Measurements from ENCODE around the gene RNF19B.

The RNF19B gene

DNA sequence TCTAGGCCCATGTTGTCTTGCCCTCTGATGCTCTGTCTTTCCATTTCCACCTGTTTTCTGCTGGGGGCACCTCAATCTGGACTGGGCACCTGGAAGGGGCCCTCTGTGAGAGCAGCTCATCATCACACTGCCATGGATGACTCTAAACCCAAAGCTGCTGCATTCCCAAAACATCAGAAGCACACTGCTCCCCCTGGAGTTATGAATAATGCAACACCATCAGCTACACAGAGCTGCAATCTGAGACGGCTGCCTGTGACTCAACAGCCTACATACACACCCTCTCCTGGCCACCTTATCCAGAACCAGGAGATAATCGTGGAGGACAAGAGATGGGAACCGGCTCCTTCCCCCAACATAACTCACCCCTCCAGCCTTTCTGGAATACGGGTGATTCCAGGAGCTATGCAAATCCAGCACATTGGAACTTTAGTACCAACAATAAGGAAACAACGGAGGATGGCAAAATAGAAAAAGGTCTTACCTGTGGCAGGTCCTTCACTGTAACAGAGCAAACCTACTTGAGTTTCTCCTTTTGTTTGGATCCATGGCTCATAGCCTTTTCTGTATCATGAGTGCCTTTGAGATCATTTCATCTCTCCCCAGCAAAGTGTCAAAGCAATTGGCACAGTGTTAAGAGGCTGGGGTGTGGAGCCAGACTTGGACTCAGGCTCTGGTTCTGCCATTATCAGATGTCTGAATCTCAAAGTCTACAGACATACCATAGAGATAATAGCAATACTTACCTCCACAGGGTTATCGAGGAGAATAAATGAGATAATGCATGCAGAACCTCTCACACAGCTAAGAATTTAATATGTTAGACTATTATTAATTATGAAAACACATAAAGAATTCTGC, 42.8 kb upstream of the RNF19B start:
- DNase-seq (ENCODE audit: low read depth) = peak; percentile 92
- no peak overlapping the region for H3K4me3 ChIP-seq (replicated peaks; ENCODE audit: low read depth, low read length)
- peak; percentile 76 for TF ChIP-seq CTCF (IDR thresholded peaks at IDR 0.05; ENCODE audit: low read length, missing control alignments)

GRCh38 chr1:33005838-33006421, 41.3 kb upstream of the RNF19B start:
- no peak overlapping the region for H3K4me3 ChIP-seq (replicated peaks; ENCODE audit: low read depth, low read length)
- TF ChIP-seq CTCF (IDR thresholded peaks at IDR 0.05; ENCODE audit: low read length, missing control alignments) = no peak
- DNase-seq (ENCODE audit: low read depth) = peak; percentile 49

DNA sequence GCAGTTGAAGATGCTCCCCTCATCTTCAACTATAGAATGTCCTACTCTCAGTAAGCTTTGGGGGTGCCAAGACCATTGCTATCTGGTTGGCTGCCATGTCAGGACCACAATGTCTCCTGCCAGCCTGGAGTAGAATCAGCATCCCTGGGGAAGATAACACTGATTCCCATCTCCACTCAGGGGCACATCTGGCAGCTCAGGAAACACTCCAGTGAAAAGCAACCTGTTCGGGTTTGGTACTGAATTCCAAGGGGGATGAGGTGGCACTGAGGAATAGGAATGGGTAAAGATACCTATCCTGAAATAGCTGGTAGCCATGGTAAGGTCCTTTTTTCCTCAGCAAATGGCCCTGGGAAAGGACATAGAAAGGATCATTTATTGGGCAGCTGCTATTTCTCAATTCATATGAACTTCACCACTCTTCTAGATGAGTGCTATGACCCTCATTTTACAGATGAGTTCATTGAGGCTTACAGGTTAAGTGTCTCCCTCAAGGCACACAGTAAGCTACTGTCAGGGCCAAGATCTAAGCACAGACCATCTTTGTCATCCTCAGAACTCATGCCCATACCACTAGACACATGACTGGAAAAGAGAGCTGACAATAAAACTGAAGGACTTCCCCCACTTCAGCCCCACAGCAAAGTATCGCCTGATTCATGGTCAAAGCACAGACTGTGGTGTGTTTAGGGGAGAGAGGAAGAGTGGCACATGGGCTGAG, 40.7 kb upstream of the RNF19B start:
- H3K4me3 ChIP-seq (replicated peaks; ENCODE audit: low read depth, low read length) = no peak overlapping the region
- no peak for TF ChIP-seq CTCF (IDR thresholded peaks at IDR 0.05; ENCODE audit: low read length, missing control alignments)
- no peak for DNase-seq (ENCODE audit: low read depth)

- DNase-seq (ENCODE audit: low read depth) = peak; percentile 44
- TF ChIP-seq CTCF (IDR thresholded peaks at IDR 0.05; ENCODE audit: low read length, missing control alignments) = no peak
- no peak overlapping the region for H3K4me3 ChIP-seq (replicated peaks; ENCODE audit: low read depth, low read length)
Observed at GRCh38 chr1:33004613-33005012, 40.0 kb upstream of the RNF19B start.

DNA sequence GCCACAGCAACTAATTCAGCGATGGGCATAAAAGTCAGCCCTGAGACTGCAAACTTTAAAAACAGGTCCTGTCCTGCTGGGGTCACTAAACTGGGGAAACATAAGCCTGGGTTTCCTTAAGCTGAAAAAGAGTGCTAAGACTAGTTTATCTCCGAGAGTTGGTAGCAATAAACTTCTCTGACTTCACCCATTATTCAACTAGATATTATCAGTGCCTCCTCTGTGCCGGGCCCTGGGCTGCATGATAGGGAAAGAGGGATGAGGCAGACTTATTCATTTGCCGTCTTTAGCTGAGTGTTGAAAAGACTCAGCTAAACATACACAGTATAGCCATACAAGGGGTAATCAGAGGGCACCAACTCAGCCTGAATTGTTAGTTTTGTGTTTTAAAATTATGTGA, 39.0 kb upstream of the RNF19B start:
- no peak for DNase-seq (ENCODE audit: low read depth)
- H3K4me3 ChIP-seq (replicated peaks; ENCODE audit: low read depth, low read length) = no peak overlapping the region
- TF ChIP-seq CTCF (IDR thresholded peaks at IDR 0.05; ENCODE audit: low read length, missing control alignments) = no peak

DNA sequence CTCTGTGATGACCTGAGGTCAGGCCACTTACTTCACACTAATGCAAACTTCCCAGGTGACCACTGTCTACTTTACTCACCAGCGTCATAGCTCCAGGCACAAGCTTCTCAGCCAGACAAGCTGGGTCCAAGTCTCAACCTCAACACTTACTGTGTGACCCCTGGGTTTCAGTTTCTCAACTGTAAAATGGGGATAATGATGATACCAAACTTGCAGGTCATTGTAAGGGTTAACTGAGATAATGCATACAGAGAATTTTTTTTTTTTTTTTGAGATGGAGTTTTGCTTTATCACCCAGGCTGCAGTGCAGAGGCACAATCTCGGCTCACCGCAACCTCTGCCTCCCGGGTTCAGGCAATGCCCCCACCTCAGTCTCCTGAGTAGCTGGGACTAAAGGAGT, 37.4 kb upstream of the RNF19B start:
- H3K4me3 ChIP-seq (replicated peaks; ENCODE audit: low read depth, low read length) = no peak overlapping the region
- no peak for DNase-seq (ENCODE audit: low read depth)
- no peak for TF ChIP-seq CTCF (IDR thresholded peaks at IDR 0.05; ENCODE audit: low read length, missing control alignments)
